Measurements from ENCODE around the gene MYL7.

The MYL7 gene

DNA sequence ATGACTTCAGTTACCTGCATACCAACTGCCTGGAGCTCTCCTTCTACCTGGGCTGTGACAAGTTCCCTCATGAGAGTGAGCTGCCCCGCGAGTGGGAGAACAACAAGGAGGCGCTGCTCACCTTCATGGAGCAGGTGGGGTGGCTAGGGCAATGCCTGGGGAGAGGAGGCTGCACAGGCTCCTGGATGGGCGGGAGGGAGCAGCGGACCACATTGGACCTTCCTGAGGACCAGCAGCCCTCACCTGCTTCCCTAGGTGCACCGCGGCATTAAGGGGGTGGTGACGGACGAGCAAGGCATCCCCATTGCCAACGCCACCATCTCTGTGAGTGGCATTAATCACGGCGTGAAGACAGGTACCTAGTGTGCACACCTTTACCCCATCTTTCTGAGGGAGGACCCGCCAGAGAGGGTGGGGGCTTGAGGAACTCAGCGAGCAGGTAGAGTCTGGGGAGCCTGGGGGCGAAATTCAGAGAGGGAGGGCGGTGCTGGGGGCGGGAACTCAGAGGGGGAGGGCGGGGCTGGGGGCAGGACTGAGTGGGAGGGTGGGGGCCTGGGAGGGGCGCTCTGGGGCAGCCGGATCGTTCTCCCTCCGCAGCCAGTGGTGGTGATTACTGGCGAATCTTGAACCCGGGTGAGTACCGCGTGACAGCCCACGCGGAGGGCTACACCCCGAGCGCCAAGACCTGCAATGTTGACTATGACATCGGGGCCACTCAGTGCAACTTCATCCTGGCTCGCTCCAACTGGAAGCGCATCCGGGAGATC is 28.0 kb downstream of the MYL7 start:
- no peaks in the 10 kb centered on the region for H3K27me3 ChIP-seq (replicated peaks in 2 of 5; ENCODE audit: control insufficient read depth in 4 of 5, insufficient read depth in 5 of 5, low read length in 4 of 5)
- H3K4me1 ChIP-seq (ENCODE audit: control extremely low read depth in 1 of 4, control insufficient read depth in 4 of 4, insufficient read depth in 4 of 4, low read length in 3 of 4) = no peaks in the 10 kb centered on the region
- H3K9me3 ChIP-seq (ENCODE audit: control extremely low read depth in 1 of 5, control insufficient read depth in 4 of 5, insufficient read depth in 2 of 5, low read depth in 1 of 5, low read length in 4 of 5) = no peaks in the 10 kb centered on the region
- peaks cover 7 to 88% (median 52%) of the 10 kb centered on the region in 4 experiments for H3K36me3 ChIP-seq (ENCODE audit: control insufficient read depth in 4 of 4, insufficient read depth in 4 of 4, low read length in 3 of 4)
- CTCF ChIA-PET = no interaction called here
- no peak overlapping the region for H3K4me3 ChIP-seq (ENCODE audit: control insufficient read depth in 1 of 7, extremely low read depth in 1 of 7, insufficient read depth in 4 of 7, low read depth in 2 of 7, low read length in 6 of 7)
- DNase-seq = no peak
- no peak overlapping the region for H3K27ac ChIP-seq (ENCODE audit: insufficient read depth in 1 of 2, low read depth in 1 of 2, low read length in 2 of 2, poor library complexity in 1 of 2, severe bottlenecking in 2 of 2)
- POLR2A ChIA-PET = no interaction called here
- WGBS (ENCODE audit: insufficient coverage) = 94% methylated on average over 26 of the region's 34 CpGs

DNA sequence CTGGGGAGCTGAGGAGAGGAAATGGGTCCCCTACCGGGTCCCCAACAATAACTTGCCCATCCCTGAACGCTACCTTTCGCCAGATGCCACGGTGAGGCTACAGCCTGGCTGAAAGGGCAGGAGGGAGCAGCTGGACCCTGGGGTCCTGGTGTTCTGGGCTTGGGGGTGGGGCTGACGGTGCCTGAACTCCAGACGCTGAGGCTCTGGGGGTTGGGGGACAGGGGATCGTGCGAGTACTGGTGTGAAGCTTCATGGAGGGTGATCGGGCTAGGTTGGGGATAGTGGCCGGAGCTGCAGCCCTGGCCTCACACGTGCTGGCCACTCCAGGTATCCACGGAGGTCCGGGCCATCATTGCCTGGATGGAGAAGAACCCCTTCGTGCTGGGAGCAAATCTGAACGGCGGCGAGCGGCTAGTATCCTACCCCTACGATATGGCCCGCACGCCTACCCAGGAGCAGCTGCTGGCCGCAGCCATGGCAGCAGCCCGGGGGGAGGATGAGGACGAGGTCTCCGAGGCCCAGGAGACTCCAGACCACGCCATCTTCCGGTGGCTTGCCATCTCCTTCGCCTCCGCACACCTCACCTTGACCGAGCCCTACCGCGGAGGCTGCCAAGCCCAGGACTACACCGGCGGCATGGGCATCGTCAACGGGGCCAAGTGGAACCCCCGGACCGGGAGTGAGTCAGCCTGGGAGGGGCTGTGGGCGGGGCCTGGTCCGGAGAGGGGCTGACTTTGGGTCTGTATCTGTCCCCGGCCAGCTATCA is 28.7 kb downstream of the MYL7 start:
- 94% methylated on average over 40 of the region's 41 CpGs for WGBS (ENCODE audit: insufficient coverage)
- no peak for DNase-seq
- no peaks in the 10 kb centered on the region for H3K27me3 ChIP-seq (replicated peaks in 2 of 5; ENCODE audit: control insufficient read depth in 4 of 5, insufficient read depth in 5 of 5, low read length in 4 of 5)
- CTCF ChIA-PET = interaction anchor here (1.2 kb wide), 1 partner anchor 14 kb away, joined by 7 read pairs; no protein-coding TSS in a partner anchor
- no peak overlapping the region for H3K4me3 ChIP-seq (ENCODE audit: control insufficient read depth in 1 of 7, extremely low read depth in 1 of 7, insufficient read depth in 4 of 7, low read depth in 2 of 7, low read length in 6 of 7)
- POLR2A ChIA-PET = no interaction called here
- no peaks in the 10 kb centered on the region for H3K9me3 ChIP-seq (ENCODE audit: control extremely low read depth in 1 of 5, control insufficient read depth in 4 of 5, insufficient read depth in 2 of 5, low read depth in 1 of 5, low read length in 4 of 5)
- H3K27ac ChIP-seq (ENCODE audit: insufficient read depth in 1 of 2, low read depth in 1 of 2, low read length in 2 of 2, poor library complexity in 1 of 2, severe bottlenecking in 2 of 2) = no peak overlapping the region
- peaks cover 5 to 82% (median 46%) of the 10 kb centered on the region in 4 experiments for H3K36me3 ChIP-seq (ENCODE audit: control insufficient read depth in 4 of 4, insufficient read depth in 4 of 4, low read length in 3 of 4)
- H3K4me1 ChIP-seq (ENCODE audit: control extremely low read depth in 1 of 4, control insufficient read depth in 4 of 4, insufficient read depth in 4 of 4, low read length in 3 of 4) = no peaks in the 10 kb centered on the region

DNA sequence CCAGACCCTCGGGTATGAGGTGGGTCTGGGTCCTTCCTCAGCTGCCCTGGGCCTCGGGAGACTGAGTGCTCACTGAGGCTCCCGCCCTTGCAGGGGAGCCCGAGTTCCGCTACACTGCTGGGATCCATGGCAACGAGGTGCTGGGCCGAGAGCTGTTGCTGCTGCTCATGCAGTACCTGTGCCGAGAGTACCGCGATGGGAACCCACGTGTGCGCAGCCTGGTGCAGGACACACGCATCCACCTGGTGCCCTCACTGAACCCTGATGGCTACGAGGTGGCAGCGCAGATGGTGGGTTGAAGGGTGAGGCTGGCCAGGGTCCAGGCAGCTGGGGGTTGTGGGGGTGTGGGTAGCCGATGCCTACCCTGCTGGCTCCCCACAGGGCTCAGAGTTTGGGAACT is 29.4 kb downstream of the MYL7 start:
- WGBS (ENCODE audit: insufficient coverage) = 97% methylated on average over 15 of the region's 16 CpGs
- Histone ChIP-seq H3K4me1 (ENCODE audit: control extremely low read depth in 1 of 4, control insufficient read depth in 4 of 4, insufficient read depth in 4 of 4, low read length in 3 of 4) (no peaks in the 10 kb centered on the region), H3K9me3 (ENCODE audit: control extremely low read depth in 1 of 5, control insufficient read depth in 4 of 5, insufficient read depth in 2 of 5, low read depth in 1 of 5, low read length in 4 of 5) (no peaks in the 10 kb centered on the region), H3K4me3 (ENCODE audit: control insufficient read depth in 1 of 7, extremely low read depth in 1 of 7, insufficient read depth in 4 of 7, low read depth in 2 of 7, low read length in 6 of 7) (no peak overlapping the region), H3K27me3 (replicated peaks in 2 of 5; ENCODE audit: control insufficient read depth in 4 of 5, insufficient read depth in 5 of 5, low read length in 4 of 5) (no peaks in the 10 kb centered on the region), H3K36me3 (ENCODE audit: control insufficient read depth in 4 of 4, insufficient read depth in 4 of 4, low read length in 3 of 4) (peaks cover 5 to 78% (median 43%) of the 10 kb centered on the region in 4 experiments), H3K27ac (ENCODE audit: insufficient read depth in 1 of 2, low read depth in 1 of 2, low read length in 2 of 2, poor library complexity in 1 of 2, severe bottlenecking in 2 of 2) (no peak overlapping the region)
- ChIA-PET CTCF (interaction anchor here (0.9 to 1.2 kb wide), 3 partner anchors 11 to 14 kb away, joined by 3 to 7 read pairs (median 3); partner anchors contain the start of gene POLD2), POLR2A (no interaction called here)
- no peak for DNase-seq

DNA sequence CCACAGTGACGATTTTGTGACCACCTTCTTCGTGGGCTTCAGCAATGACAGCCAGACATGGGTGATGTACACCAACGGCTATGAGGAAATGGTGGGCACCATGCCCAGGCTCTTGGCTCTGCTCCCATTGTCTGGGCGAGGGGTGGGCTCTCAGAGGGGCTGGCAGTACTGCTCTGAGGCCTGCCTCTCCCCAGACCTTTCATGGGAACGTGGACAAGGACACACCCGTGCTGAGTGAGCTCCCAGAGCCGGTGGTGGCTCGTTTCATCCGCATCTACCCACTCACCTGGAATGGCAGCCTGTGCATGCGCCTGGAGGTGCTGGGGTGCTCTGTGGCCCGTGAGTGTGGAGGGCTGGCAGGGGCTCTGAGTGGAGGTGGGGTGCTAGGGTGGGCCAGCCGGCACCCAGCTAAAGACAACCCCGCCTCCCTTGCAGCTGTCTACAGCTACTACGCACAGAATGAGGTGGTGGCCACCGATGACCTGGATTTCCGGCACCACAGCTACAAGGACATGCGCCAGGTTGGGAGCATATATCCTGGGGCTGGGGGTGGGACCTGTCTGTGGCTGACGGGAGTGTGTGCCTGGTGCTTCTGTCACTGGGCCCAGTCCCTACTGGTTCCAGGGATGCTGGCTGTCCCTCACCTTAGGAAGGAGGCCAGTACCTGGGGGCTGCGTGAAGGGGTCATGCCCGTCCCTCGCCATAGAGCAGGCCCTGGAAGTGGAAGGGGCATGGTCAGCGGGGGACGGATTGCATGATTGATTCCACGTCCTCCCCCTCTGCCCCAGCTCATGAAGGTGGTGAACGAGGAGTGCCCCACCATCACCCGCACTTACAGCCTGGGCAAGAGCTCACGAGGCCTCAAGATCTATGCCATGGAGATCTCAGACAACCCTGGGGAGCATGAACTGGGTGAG is 30.2 kb downstream of the MYL7 start:
- H3K4me1 ChIP-seq (ENCODE audit: control extremely low read depth in 1 of 4, control insufficient read depth in 4 of 4, insufficient read depth in 4 of 4, low read length in 3 of 4) = no peaks in the 10 kb centered on the region
- no peak for DNase-seq
- no peaks in the 10 kb centered on the region for H3K27me3 ChIP-seq (replicated peaks in 2 of 5; ENCODE audit: control insufficient read depth in 4 of 5, insufficient read depth in 5 of 5, low read length in 4 of 5)
- ChIA-PET CTCF (interaction anchor here (0.6 to 1.2 kb wide), 4 partner anchors 12 to 63 kb away, joined by 3 to 7 read pairs (median 3); partner anchors contain the start of gene POLD2), POLR2A (no interaction called here)
- H3K9me3 ChIP-seq (ENCODE audit: control extremely low read depth in 1 of 5, control insufficient read depth in 4 of 5, insufficient read depth in 2 of 5, low read depth in 1 of 5, low read length in 4 of 5) = no peaks in the 10 kb centered on the region
- no peak overlapping the region for H3K27ac ChIP-seq (ENCODE audit: insufficient read depth in 1 of 2, low read depth in 1 of 2, low read length in 2 of 2, poor library complexity in 1 of 2, severe bottlenecking in 2 of 2)
- H3K36me3 ChIP-seq (ENCODE audit: control insufficient read depth in 4 of 4, insufficient read depth in 4 of 4, low read length in 3 of 4) = peaks cover 5 to 70% (median 36%) of the 10 kb centered on the region in 4 experiments
- H3K4me3 ChIP-seq (ENCODE audit: control insufficient read depth in 1 of 7, extremely low read depth in 1 of 7, insufficient read depth in 4 of 7, low read depth in 2 of 7, low read length in 6 of 7) = no peak overlapping the region
- WGBS (ENCODE audit: insufficient coverage) = 88% methylated on average over 25 of the region's 27 CpGs

DNA sequence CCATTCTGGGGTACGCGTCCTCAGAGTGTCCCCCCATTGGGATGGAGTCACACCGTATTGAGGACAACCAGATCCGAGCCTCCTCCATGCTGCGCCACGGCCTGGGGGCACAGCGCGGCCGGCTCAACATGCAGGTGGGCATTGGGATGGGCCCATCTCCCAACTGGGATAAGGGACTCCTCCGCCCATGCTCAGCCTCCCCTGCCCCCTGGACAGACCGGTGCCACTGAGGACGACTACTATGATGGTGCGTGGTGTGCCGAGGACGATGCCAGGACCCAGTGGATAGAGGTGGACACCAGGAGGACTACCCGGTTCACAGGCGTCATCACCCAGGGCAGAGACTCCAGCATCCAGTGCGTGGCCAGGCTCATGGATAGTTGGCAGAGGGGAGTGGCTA is 31.1 kb downstream of the MYL7 start:
- Histone ChIP-seq H3K27ac (ENCODE audit: insufficient read depth in 1 of 2, low read depth in 1 of 2, low read length in 2 of 2, poor library complexity in 1 of 2, severe bottlenecking in 2 of 2) (no peak overlapping the region), H3K27me3 (replicated peaks in 2 of 5; ENCODE audit: control insufficient read depth in 4 of 5, insufficient read depth in 5 of 5, low read length in 4 of 5) (no peaks in the 10 kb centered on the region), H3K4me3 (ENCODE audit: control insufficient read depth in 1 of 7, extremely low read depth in 1 of 7, insufficient read depth in 4 of 7, low read depth in 2 of 7, low read length in 6 of 7) (no peak overlapping the region), H3K4me1 (ENCODE audit: control extremely low read depth in 1 of 4, control insufficient read depth in 4 of 4, insufficient read depth in 4 of 4, low read length in 3 of 4) (peaks cover 0 to 8% (median 6%) of the 10 kb centered on the region in 4 experiments), H3K36me3 (ENCODE audit: control insufficient read depth in 4 of 4, insufficient read depth in 4 of 4, low read length in 3 of 4) (peaks cover 5 to 62% (median 26%) of the 10 kb centered on the region in 4 experiments), H3K9me3 (ENCODE audit: control extremely low read depth in 1 of 5, control insufficient read depth in 4 of 5, insufficient read depth in 2 of 5, low read depth in 1 of 5, low read length in 4 of 5) (no peaks in the 10 kb centered on the region)
- whole genome bisulfite sequencing (ENCODE audit: insufficient coverage) = 97% methylated on average over 18 of the region's 18 CpGs
- no peak for DNase-seq
- POLR2A ChIA-PET = no interaction called here
- CTCF ChIA-PET = interaction anchor here (0.9 kb wide), 1 partner anchor 15 kb away, joined by 3 read pairs; no protein-coding TSS in a partner anchor

DNA sequence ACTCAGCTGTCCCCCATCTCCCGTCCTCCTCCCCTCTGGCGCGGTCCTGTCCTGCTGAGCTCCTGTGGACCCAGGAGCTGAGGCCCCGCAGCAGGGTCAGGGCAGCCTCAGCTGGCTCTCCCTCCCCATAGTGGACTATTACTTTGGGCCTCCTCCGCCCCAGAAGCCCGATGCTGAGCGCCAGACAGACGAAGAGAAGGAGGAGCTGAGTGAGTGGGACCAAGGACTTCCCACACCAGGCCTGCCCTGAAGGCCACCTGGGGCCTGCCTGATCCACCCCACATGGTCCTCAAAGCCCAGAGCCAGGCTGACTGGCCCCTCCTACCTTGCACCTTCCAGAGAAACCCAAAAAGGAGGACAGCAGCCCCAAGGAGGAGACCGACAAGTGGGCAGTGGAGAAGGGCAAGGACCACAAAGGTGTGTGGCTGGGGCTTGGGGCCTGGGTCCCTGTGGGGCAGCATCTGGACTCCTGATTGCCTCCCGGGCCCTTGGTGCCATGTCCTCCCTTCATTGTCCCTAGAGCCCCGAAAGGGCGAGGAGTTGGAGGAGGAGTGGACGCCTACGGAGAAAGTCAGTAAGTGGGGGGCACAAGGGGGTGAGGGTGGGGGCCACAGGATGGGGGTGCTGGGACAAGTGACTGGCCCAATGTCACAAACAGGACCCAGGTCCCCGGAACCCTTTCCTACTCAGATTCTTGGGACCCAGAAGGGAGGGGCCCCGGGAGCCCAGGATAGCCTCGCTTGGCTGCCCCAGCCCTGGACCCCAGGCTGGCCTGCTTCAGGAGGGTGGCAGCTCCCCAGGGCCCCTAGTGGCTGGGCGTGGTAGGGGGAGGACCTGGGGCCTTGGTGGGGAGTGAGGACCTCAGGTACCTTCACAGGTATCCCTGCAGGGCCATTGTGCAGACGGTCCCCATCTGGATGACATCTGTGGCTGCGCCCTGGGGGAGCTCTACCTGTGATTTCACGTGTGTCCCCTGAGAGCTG is 32.1 kb downstream of the MYL7 start:
- H3K4me3 ChIP-seq (ENCODE audit: control insufficient read depth in 1 of 7, extremely low read depth in 1 of 7, insufficient read depth in 4 of 7, low read depth in 2 of 7, low read length in 6 of 7) = no peak overlapping the region
- H3K36me3 ChIP-seq (ENCODE audit: control insufficient read depth in 4 of 4, insufficient read depth in 4 of 4, low read length in 3 of 4) = peaks cover 5 to 53% (median 17%) of the 10 kb centered on the region in 4 experiments
- CTCF ChIA-PET = interaction anchor here (0.9 to 1.4 kb wide), 2 partner anchors 16 to 23 kb away, joined by 3 read pairs; no protein-coding TSS in a partner anchor
- peaks cover 0 to 15% (median 10%) of the 10 kb centered on the region in 4 experiments for H3K4me1 ChIP-seq (ENCODE audit: control extremely low read depth in 1 of 4, control insufficient read depth in 4 of 4, insufficient read depth in 4 of 4, low read length in 3 of 4)
- DNase-seq = no peak
- no peaks in the 10 kb centered on the region for H3K27me3 ChIP-seq (replicated peaks in 2 of 5; ENCODE audit: control insufficient read depth in 4 of 5, insufficient read depth in 5 of 5, low read length in 4 of 5)
- WGBS (ENCODE audit: insufficient coverage) = 96% methylated on average over 13 of the region's 21 CpGs
- POLR2A ChIA-PET = no interaction called here
- no peak overlapping the region for H3K27ac ChIP-seq (ENCODE audit: insufficient read depth in 1 of 2, low read depth in 1 of 2, low read length in 2 of 2, poor library complexity in 1 of 2, severe bottlenecking in 2 of 2)
- H3K9me3 ChIP-seq (ENCODE audit: control extremely low read depth in 1 of 5, control insufficient read depth in 4 of 5, insufficient read depth in 2 of 5, low read depth in 1 of 5, low read length in 4 of 5) = no peaks in the 10 kb centered on the region

All from common myeloid progenitor, CD34-positive (primary cell).